ENCODE data around the gene TRPC1.
"Not testable (repeated sequence)": the region's sequence is repeated elsewhere in the genome, so short reads cannot be mapped to it uniquely, and the experiment has no call there.

The TRPC1 gene

GRCh38 chr3:142723968-142724681 lies at the start of gene TRPC1:
Gene TRPC1, plus strand, starts transcription at chr3:142724034. Its CDS starts 526 bp downstream, at chr3:142724560.
- peak; percentile 78 for DNase-seq

GRCh38 chr3:142676151-142676550 lies 47.7 kb upstream of the TRPC1 start:
- no peak for DNase-seq

- no peak for DNase-seq
Measured at GRCh38 chr3:142680710-142681109, 43.1 kb upstream of the TRPC1 start.

- DNase-seq = no peak
Measured at GRCh38 chr3:142690613-142691012, 33.2 kb upstream of the TRPC1 start.

- no peak for DNase-seq
Measured at GRCh38 chr3:142691527-142691926, 32.3 kb upstream of the TRPC1 start.

GRCh38 chr3:142693136-142693853 lies 30.5 kb upstream of the TRPC1 start:
- no peak for DNase-seq

GRCh38 chr3:142694225-142694624 lies 29.6 kb upstream of the TRPC1 start:
- DNase-seq = no peak

GRCh38 chr3:142705198-142705597 lies 18.6 kb upstream of the TRPC1 start:
- no peak for DNase-seq

GRCh38 chr3:142706321-142707127 lies 17.3 kb upstream of the TRPC1 start:
- no peak for DNase-seq

- DNase-seq = no peak
Measured at GRCh38 chr3:142709207-142709606, 14.6 kb upstream of the TRPC1 start.

GRCh38 chr3:142714882-142715281 lies 9.0 kb upstream of the TRPC1 start:
- not testable (repeated sequence) for DNase-seq

GRCh38 chr3:142716102-142716501 lies 7.7 kb upstream of the TRPC1 start:
- no peak for DNase-seq

- no peak for DNase-seq
Measured at GRCh38 chr3:142723665-142723967, 218 bp upstream of the TRPC1 start.

GRCh38 chr3:142724682-142725356 lies 985 bp downstream of the TRPC1 start:
- peak; percentile 37 for DNase-seq

GRCh38 chr3:142725357-142725739 lies 1.5 kb downstream of the TRPC1 start:
- no peak for DNase-seq

GRCh38 chr3:142726017-142726416 lies 2.2 kb downstream of the TRPC1 start:
- no peak for DNase-seq

GRCh38 chr3:142732066-142732465 lies 8.2 kb downstream of the TRPC1 start:
- DNase-seq = no peak

GRCh38 chr3:142734834-142735233 lies 11.0 kb downstream of the TRPC1 start:
- no peak for DNase-seq

- DNase-seq = no peak
Measured at GRCh38 chr3:142735462-142735861, 11.6 kb downstream of the TRPC1 start.

GRCh38 chr3:142738396-142738795 lies 14.6 kb downstream of the TRPC1 start:
- DNase-seq = no peak

- DNase-seq = no peak
Measured at GRCh38 chr3:142746646-142747045, 22.8 kb downstream of the TRPC1 start.

GRCh38 chr3:142750531-142750930 lies 26.7 kb downstream of the TRPC1 start:
- not testable (repeated sequence) for DNase-seq

GRCh38 chr3:142752605-142753004 lies 28.8 kb downstream of the TRPC1 start:
- not testable (repeated sequence) for DNase-seq

Data from NCI-H526 treated with DMSO at 0.1 percent for 48 hours (cell line).